ENCODE measurements around the gene YPEL1. TPM values are rescaled to one million over a fixed set of nuclear protein-coding genes. Genes with fewer than 3 reads are reported as not detected.

YPEL1 gene
- polyA plus RNA-seq, 5 donors: 15.2 to 20.1 (median 19.4) TPM

- DNase-seq: no peak
These were observed 73.6 kb downstream of the YPEL1 start for GRCh38 chr22:21661991-21662390.

- DNase-seq: no peak
These were observed 74.7 kb downstream of the YPEL1 start for GRCh38 chr22:21660904-21661303.

- no peak for DNase-seq
These were observed 75.6 kb downstream of the YPEL1 start for GRCh38 chr22:21659864-21660525.

- peak in 1 of 2 donors; percentile 57 for DNase-seq
These were observed 78.1 kb downstream of the YPEL1 start for GRCh38 chr22:21657360-21658032.

- no peak for DNase-seq
These were observed 78.6 kb downstream of the YPEL1 start for GRCh38 chr22:21657020-21657359.

GRCh38 chr22:21652547-21653545 lies 82.7 kb downstream of the YPEL1 start:
- DNase-seq: no peak

- peak; percentile 83 to 85 for DNase-seq
These were observed 83.5 kb downstream of the YPEL1 start for GRCh38 chr22:21652010-21652546.

GRCh38 chr22:21651521-21652009 lies 84.0 kb downstream of the YPEL1 start:
- no peak for DNase-seq

- no peak for DNase-seq
These were observed 84.6 kb downstream of the YPEL1 start for GRCh38 chr22:21650823-21651520.

GRCh38 chr22:21650280-21650679 lies 85.3 kb downstream of the YPEL1 start:
- DNase-seq: no peak

Other genes with a start within 250 kb of the YPEL1 start
- under 1 TPM in 4 of 5 donors, not detected in 1; 0.09 to 0.27 (median 0.24) TPM for gene RIMBP3C, start 184.3 kb downstream of the YPEL1 start, polyA plus RNA-seq (ENCODE audit: insufficient read depth in 1 of 5, insufficient read length in 5 of 5, low replicate concordance in 1 of 5)
- gene UBE2L3, start 168.1 kb downstream of the YPEL1 start, polyA plus RNA-seq (ENCODE audit: insufficient read depth in 1 of 5, insufficient read length in 5 of 5, low replicate concordance in 1 of 5): 10 to 100 TPM; 41.3 to 52.8 (median 47.5) TPM
- 10 to 100 TPM in 1 of 5 donors, 1 to 10 TPM in 4; 6.6 to 14.0 (median 8.9) TPM for gene YDJC, start 105.8 kb downstream of the YPEL1 start, polyA plus RNA-seq (ENCODE audit: insufficient read depth in 1 of 5, insufficient read length in 5 of 5, low replicate concordance in 1 of 5)
- 1 to 10 TPM in 4 of 5 donors, under 1 TPM in 1; 0.90 to 1.6 (median 1.3) TPM for gene CCDC116, start 103.0 kb downstream of the YPEL1 start, polyA plus RNA-seq (ENCODE audit: insufficient read depth in 1 of 5, insufficient read length in 5 of 5, low replicate concordance in 1 of 5)
- 10 to 100 TPM; 11.5 to 32.0 (median 13.2) TPM for gene SDF2L1, start 93.5 kb downstream of the YPEL1 start, polyA plus RNA-seq (ENCODE audit: insufficient read depth in 1 of 5, insufficient read length in 5 of 5, low replicate concordance in 1 of 5)
- gene PPIL2, start 69.8 kb downstream of the YPEL1 start, polyA plus RNA-seq (ENCODE audit: insufficient read depth in 1 of 5, insufficient read length in 5 of 5, low replicate concordance in 1 of 5): 10 to 100 TPM; 33.3 to 41.6 (median 38.3) TPM
- gene MAPK1, start 131.9 kb upstream of the YPEL1 start, polyA plus RNA-seq (ENCODE audit: insufficient read depth in 1 of 5, insufficient read length in 5 of 5, low replicate concordance in 1 of 5): 100 to 1,000 TPM in 3 of 5 donors, 10 to 100 TPM in 2; 86.8 to 113 (median 105) TPM
- gene PPM1F, start 217.1 kb upstream of the YPEL1 start, polyA plus RNA-seq (ENCODE audit: insufficient read depth in 1 of 5, insufficient read length in 5 of 5, low replicate concordance in 1 of 5): 10 to 100 TPM; 37.2 to 61.4 (median 47.4) TPM
- gene TOP3B, start 247.0 kb upstream of the YPEL1 start, polyA plus RNA-seq (ENCODE audit: insufficient read depth in 1 of 5, insufficient read length in 5 of 5, low replicate concordance in 1 of 5): 10 to 100 TPM; 26.5 to 32.3 (median 28.4) TPM

Data from right lung (tissue), 5 donors.